Caco-2 (cell line): ENCODE results near the gene PSD. TPM values are rescaled to one million over a fixed set of nuclear protein-coding genes. Genes with fewer than 3 reads are reported as not detected.

Source experiments
- BruUV-seq: library from RNA; stranded (reverse); fragments of 400-500 nt; replicated peaks from 2 replicates; lab custom pipeline; 2021; lab: Mats Ljungman, UMichigan
- CTCF ChIA-PET: fragments of 300-600 bp; sonication (Branson Sonifier 250); formaldehyde crosslinking; loops from one replicate; lab custom pipeline; 2022; ENCODE audit warnings: antibody characterized with exemption; lab: Charles Lee
- POLR2A ChIA-PET: fragments of 300-600 bp; sonication (Branson Sonifier 250); formaldehyde crosslinking; loops from one replicate; lab custom pipeline; 2022; ENCODE audit warnings: antibody characterized with exemption; lab: Charles Lee
- DNase-seq, 2 experiments: peaks; one replicate each; pipeline versions ENCODE4 v3.0.0 to v3.0.0-alpha.2; 2020 to 2022
- H3K27me3 ChIP-seq: replicated peaks from 2 replicates; pipeline ENCODE4 v1.6.0; 2011; ENCODE audit warnings: low read length; ENCODE audit not compliant: control insufficient read depth, insufficient read depth
- H3K36me3 ChIP-seq: 2 replicates; pipeline ENCODE4 v1.5.1; 2011; ENCODE audit warnings: low read length; ENCODE audit not compliant: control insufficient read depth, insufficient read depth
- H3K4me1 ChIP-seq: fragments of 250-450 bp; sonication (Bioruptor Pico); 2 replicates; pipeline ENCODE4 v1.5.1; 2020; ENCODE audit warnings: mild to moderate bottlenecking
- H3K4me3 ChIP-seq: 2 replicates; pipeline ENCODE4 v1.5.1; 2011; ENCODE audit warnings: low read depth, mild to moderate bottlenecking, control low read depth, low read length
- H3K9me3 ChIP-seq: fragments of 250-450 bp; sonication (Bioruptor Pico); 2 replicates; pipeline ENCODE4 v1.5.1; 2020; ENCODE audit warnings: mild to moderate bottlenecking, moderate library complexity
- H3K27ac Mint-ChIP-seq: one replicate; pipeline ENCODE4 v1.8.0; 2022; ENCODE audit warnings: mixed read lengths; ENCODE audit not compliant: unreplicated experiment
- H3K27me3 Mint-ChIP-seq: one replicate; pipeline ENCODE4 v1.8.0; 2022; ENCODE audit warnings: mixed read lengths; ENCODE audit not compliant: insufficient read depth, unreplicated experiment
- H3K36me3 Mint-ChIP-seq: one replicate; pipeline ENCODE4 v1.8.0; 2022; ENCODE audit warnings: mild to moderate bottlenecking, mixed read lengths; ENCODE audit not compliant: insufficient read depth, unreplicated experiment
- H3K4me1 Mint-ChIP-seq: one replicate; pipeline ENCODE4 v1.8.0; 2022; ENCODE audit warnings: low read depth, mixed read lengths; ENCODE audit not compliant: unreplicated experiment
- H3K4me3 Mint-ChIP-seq: one replicate; pipeline ENCODE4 v1.8.0; 2022; ENCODE audit warnings: mild to moderate bottlenecking, moderate library complexity, mixed read lengths; ENCODE audit not compliant: unreplicated experiment
- H3K9me3 Mint-ChIP-seq: one replicate; pipeline ENCODE4 v1.8.0; 2022; ENCODE audit warnings: mixed read lengths; ENCODE audit not compliant: unreplicated experiment
- CTCF ChIP-seq, 2 experiments: fragments of 200-600 bp in 1 of 2; IDR thresholded peaks; 1 replicate in 1 of 2; 2 replicates in 1 of 2; pipeline versions ENCODE4 v1.5.1 to v1.8.0; 2011 to 2022; ENCODE audit warnings: antibody characterized with exemption in 1 of 2, control low read depth in 1 of 2, inconsistent platforms in 1 of 2, low read depth in 1 of 2, low read length in 1 of 2, mild to moderate bottlenecking in 1 of 2, moderate library complexity in 1 of 2; ENCODE audit not compliant: insufficient read depth in 1 of 2, severe bottlenecking in 1 of 2, unreplicated experiment in 1 of 2
- intact Hi-C: fragments of 100-400 bp; cut with micrococcal nuclease; formaldehyde crosslinking; loops from one replicate; pipeline ENCODE4 v1.10.0; 2022; ENCODE audit not compliant: unreplicated experiment
- total RNA-seq: library from RNA; stranded (reverse); gene quantifications from 2 replicates; pipeline ENCODE4 v1.2.3, GENCODE V29; 2022

The PSD gene
- total RNA-seq, 1 experiment from 2014 or later, result 2.8 TPM

- no peaks in the 10 kb centered on the region for H3K4me1 Mint-ChIP-seq
- Histone ChIP-seq H3K4me3 (peak overlapping the region; percentile 31), H3K4me1 (no peaks in the 10 kb centered on the region), H3K9me3 (no peaks in the 10 kb centered on the region), H3K27me3 (peaks cover 1% of the 10 kb centered on the region; the same call in 1 of the 2 replicates), H3K36me3 (no peaks in the 10 kb centered on the region)
- H3K4me3 Mint-ChIP-seq, result peak overlapping the region; percentile 61
- TF ChIP-seq CTCF (IDR thresholded peaks at IDR 0.05; ENCODE audit: insufficient read depth in 1 of 2, low read depth in 1 of 2, low read length in 1 of 2, severe bottlenecking in 1 of 2, unreplicated experiment in 1 of 2), result no peak
- DNase-seq, result no peak
- no peaks in the 10 kb centered on the region for H3K36me3 Mint-ChIP-seq
- intact Hi-C loops, result no loop called here
- peaks cover 16% of the 10 kb centered on the region for H3K27me3 Mint-ChIP-seq
- no peaks in the 10 kb centered on the region for H3K9me3 Mint-ChIP-seq
- H3K27ac Mint-ChIP-seq, result no peak overlapping the region
- ChIA-PET POLR2A (no interaction called here), CTCF (interaction anchor here (0.7 to 1.4 kb wide), 3 partner anchors 12 to 23 kb away, joined by 4 to 6 read pairs (median 4); no protein-coding TSS in a partner anchor)
- BruUV-seq, result no TSS peak
Observed at GRCh38 chr10:102409604-102410428, 8.8 kb downstream of the PSD start.

GRCh38 chr10:102408728-102409603 lies 9.6 kb downstream of the PSD start:
- BruUV-seq, result no TSS peak
- intact Hi-C loops, result no loop called here
- no peaks in the 10 kb centered on the region for H3K4me1 ChIP-seq
- H3K27ac Mint-ChIP-seq, result no peak overlapping the region
- H3K36me3 Mint-ChIP-seq, result peaks cover 1% of the 10 kb centered on the region
- CTCF ChIA-PET, result interaction anchor here (0.7 to 1.4 kb wide), 3 partner anchors 13 to 24 kb away, joined by 4 to 6 read pairs (median 4); no protein-coding TSS in a partner anchor
- H3K4me3 ChIP-seq, result peak overlapping the region; percentile 49
- no peaks in the 10 kb centered on the region for H3K36me3 ChIP-seq
- H3K9me3 Mint-ChIP-seq, result no peaks in the 10 kb centered on the region
- H3K4me3 Mint-ChIP-seq, result peak overlapping the region; percentile 61
- no peak for TF ChIP-seq CTCF (IDR thresholded peaks at IDR 0.05; ENCODE audit: insufficient read depth in 1 of 2, low read depth in 1 of 2, low read length in 1 of 2, severe bottlenecking in 1 of 2, unreplicated experiment in 1 of 2)
- no peaks in the 10 kb centered on the region for H3K4me1 Mint-ChIP-seq
- peaks cover 1% of the 10 kb centered on the region; the same call in 1 of the 2 replicates for H3K27me3 ChIP-seq
- POLR2A ChIA-PET, result no interaction called here
- DNase-seq, result peak in 1 of 2 experiments; percentile 47
- no peaks in the 10 kb centered on the region for H3K9me3 ChIP-seq
- peaks cover 16% of the 10 kb centered on the region for H3K27me3 Mint-ChIP-seq

- H3K9me3 ChIP-seq, result no peaks in the 10 kb centered on the region
- Mint-ChIP-seq H3K36me3 (peaks cover 7% of the 10 kb centered on the region), H3K9me3 (no peaks in the 10 kb centered on the region), H3K27me3 (peaks cover 16% of the 10 kb centered on the region), H3K4me1 (no peaks in the 10 kb centered on the region), H3K4me3 (peak overlapping the region; percentile 17), H3K27ac (no peak overlapping the region)
- TF ChIP-seq CTCF (IDR thresholded peaks at IDR 0.05; ENCODE audit: insufficient read depth in 1 of 2, low read depth in 1 of 2, low read length in 1 of 2, severe bottlenecking in 1 of 2, unreplicated experiment in 1 of 2), result no peak
- H3K4me3 ChIP-seq, result peak overlapping the region; percentile 49
- no peaks in the 10 kb centered on the region for H3K36me3 ChIP-seq
- BruUV-seq, result no TSS peak
- ChIA-PET CTCF (no interaction called here), POLR2A (no interaction called here)
- peaks cover 1% of the 10 kb centered on the region; the same call in 1 of the 2 replicates for H3K27me3 ChIP-seq
- intact Hi-C loops, result no loop called here
- DNase-seq, result no peak
- H3K4me1 ChIP-seq, result no peaks in the 10 kb centered on the region
Observed at GRCh38 chr10:102408131-102408727, 10.4 kb downstream of the PSD start.
